DMS 273 (cell line): ENCODE results near the gene MAGEC3.

Experiments used
- DNase-seq: peaks from one replicate; lab custom pipeline; 2025; ENCODE audit not compliant: unreplicated experiment; lab: John Stamatoyannopoulos, UW

Gene MAGEC3

GRCh38 chrX:141945426-141945825 lies 107.3 kb downstream of the MAGEC3 start:
- no peak for DNase-seq

GRCh38 chrX:141947350-141947749 lies 109.2 kb downstream of the MAGEC3 start:
- no peak for DNase-seq
